GM12878 (cell line): ENCODE data around the gene HOXB6.

Experiments used
- BCL11A ChIP-seq: IDR thresholded peaks from 2 replicates; pipeline ENCODE4 v1.6.1; 2011; ENCODE audit warnings: low read depth, low read length
- CEBPZ ChIP-seq: fragments of 150-350 bp; IDR thresholded peaks from 2 replicates; pipeline ENCODE4 v1.6.1; 2016; ENCODE audit warnings: low read depth, low read length
- CTCF ChIP-seq, 3 experiments: IDR thresholded peaks in 2 of 3; conservative IDR thresholded peaks in 1 of 3; 2 replicates each; pipeline ENCODE4 v1.5.1; 2011; ENCODE audit warnings: low read depth in 3 of 3, low read length in 3 of 3, mild to moderate bottlenecking in 3 of 3, control low read depth in 2 of 3, moderate library complexity in 2 of 3, inconsistent platforms in 1 of 3, mixed read lengths in 1 of 3; ENCODE audit not compliant: control insufficient read depth in 2 of 3, insufficient read depth in 1 of 3; ENCODE audit errors: extremely low read depth in 1 of 3
- NFYA ChIP-seq: IDR thresholded peaks from 2 replicates; pipeline ENCODE4 v1.6.1; 2011; ENCODE audit warnings: low read depth, mild to moderate bottlenecking, low read length, improper control_type of control experiment, borderline replicate concordance
- SPI1 ChIP-seq: IDR thresholded peaks from 2 replicates; pipeline ENCODE4 v1.6.1; 2011; ENCODE audit warnings: low read depth, mild to moderate bottlenecking, low read length, moderate library complexity, borderline replicate concordance; ENCODE audit not compliant: insufficient read depth
- TCF12 ChIP-seq: IDR thresholded peaks from 2 replicates; pipeline ENCODE4 v1.6.1; 2011; ENCODE audit warnings: low read depth, mild to moderate bottlenecking, low read length
- ZNF207 ChIP-seq: fragments of 450-650 bp; IDR thresholded peaks from 2 replicates; pipeline ENCODE4 v1.6.1; 2014; ENCODE audit warnings: antibody characterized with exemption, mild to moderate bottlenecking, borderline replicate concordance

DNA sequence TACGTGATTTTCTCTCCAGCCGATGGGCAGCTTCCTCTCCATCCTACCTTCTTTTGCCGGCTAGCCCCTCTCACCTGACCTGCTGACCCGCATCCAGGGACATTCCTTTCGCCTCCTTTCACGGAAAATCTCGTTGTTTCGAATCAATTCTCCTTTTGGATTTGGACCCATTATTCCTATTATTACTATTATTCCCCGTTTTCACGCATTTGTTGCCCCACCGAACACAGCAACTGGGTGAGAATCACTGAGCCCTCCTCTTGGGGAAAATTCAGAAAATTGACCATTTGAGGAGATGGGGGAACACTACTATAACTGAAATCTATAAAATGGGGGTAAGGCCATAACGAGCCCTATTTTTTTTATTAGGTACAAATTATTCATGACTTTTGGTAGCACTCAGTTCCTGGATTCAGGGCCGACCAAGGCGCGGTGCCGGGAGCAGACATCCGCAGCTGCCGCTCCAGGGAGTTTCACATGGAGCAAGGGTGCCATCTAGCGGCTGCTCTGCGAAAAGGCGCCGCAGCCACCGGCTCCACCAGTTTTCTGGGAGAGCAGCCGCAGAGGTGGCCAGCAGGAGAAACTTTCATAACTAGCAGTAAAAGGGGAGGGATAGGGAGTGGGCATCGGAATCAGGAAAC is 13.6 kb upstream of the HOXB6 start:
- no peak for TF ChIP-seq BCL11A
- peak; percentile 94 to 97 (median 96) for TF ChIP-seq CTCF (IDR thresholded peaks at IDR 0.05 in 2 of 3, conservative IDR thresholded peaks at IDR 0.05 in 1 of 3; ENCODE audit: control insufficient read depth in 2 of 3, extremely low read depth in 1 of 3, insufficient read depth in 1 of 3, low read depth in 3 of 3, low read length in 3 of 3)
- TF ChIP-seq SPI1, result no peak
- peak; percentile 87 for TF ChIP-seq TCF12
- TF ChIP-seq CEBPZ, result no peak
- TF ChIP-seq NFYA, result no peak
- no peak for TF ChIP-seq ZNF207
